GM23248 (cell line): ENCODE results near the gene CGA.

ENCODE experiments used
- EZH2 ChIP-seq: fragments of 200-600 bp; sonication (generic); IDR thresholded peaks from 2 replicates; pipeline ENCODE4 v1.6.1; 2018; ENCODE audit warnings: antibody characterized with exemption, mild to moderate bottlenecking; ENCODE audit not compliant: insufficient read depth, poor library complexity, severe bottlenecking
- EZH2phosphoT487 ChIP-seq: fragments of 200-600 bp; sonication (generic); IDR thresholded peaks from 2 replicates; pipeline ENCODE4 v1.6.1; 2018; ENCODE audit warnings: antibody characterized with exemption, moderate library complexity, mild to moderate bottlenecking, low read depth; ENCODE audit not compliant: insufficient read depth

- no peak for TF ChIP-seq EZH2
- TF ChIP-seq EZH2phosphoT487: no peak
These were observed 2.5 kb downstream of the CGA start for GRCh38 chr6:87092435-87092834.
